Mononuclear cell (primary cell): ENCODE measurements around the gene BSND. TPM values are rescaled to one million over a fixed set of nuclear protein-coding genes. Genes with fewer than 3 reads are reported as not detected.

Experiments
- H3K27me3 ChIP-seq: 2 replicates; pipeline ENCODE4 v1.6.0; 2011; ENCODE audit warnings: low read length, control low read depth; ENCODE audit not compliant: insufficient read depth
- H3K4me1 ChIP-seq: 2 replicates; pipeline ENCODE4 v1.5.1; 2011; ENCODE audit warnings: mild to moderate bottlenecking, low read length, control low read depth; ENCODE audit not compliant: insufficient read depth
- H3K4me3 ChIP-seq: 2 replicates; pipeline ENCODE4 v1.5.1; 2011; ENCODE audit warnings: mild to moderate bottlenecking, low read length, moderate library complexity
- H3K9me3 ChIP-seq: 2 replicates; pipeline ENCODE4 v1.5.1; 2011; ENCODE audit warnings: low read depth, mild to moderate bottlenecking, control low read depth, low read length
- total RNA-seq: library from RNA; depleted of rRNA; stranded (reverse); fragments of >200 nt; gene quantifications from one replicate; pipeline ENCODE4 v1.2.3, GENCODE V29; 2012

Gene BSND
- total RNA-seq, 1 donor = not detected

- no peaks in the 10 kb centered on the region for H3K9me3 ChIP-seq
- H3K4me1 ChIP-seq = no peaks in the 10 kb centered on the region
- no peaks in the 10 kb centered on the region for H3K27me3 ChIP-seq
- H3K4me3 ChIP-seq = no peak overlapping the region
These were observed 51.5 kb downstream of the BSND start for GRCh38 chr1:55050283-55050682.

- no peaks in the 10 kb centered on the region for H3K9me3 ChIP-seq
- no peak overlapping the region for H3K4me3 ChIP-seq
- H3K27me3 ChIP-seq = no peaks in the 10 kb centered on the region
- H3K4me1 ChIP-seq = no peaks in the 10 kb centered on the region
These were observed 52.4 kb downstream of the BSND start for GRCh38 chr1:55051169-55051568.

- Histone ChIP-seq H3K27me3 (no peaks in the 10 kb centered on the region), H3K9me3 (no peaks in the 10 kb centered on the region), H3K4me3 (no peak overlapping the region), H3K4me1 (no peaks in the 10 kb centered on the region)
These were observed 52.9 kb downstream of the BSND start for GRCh38 chr1:55051621-55052020.

- H3K27me3 ChIP-seq = no peaks in the 10 kb centered on the region
- no peaks in the 10 kb centered on the region for H3K4me1 ChIP-seq
- no peaks in the 10 kb centered on the region for H3K9me3 ChIP-seq
- no peak overlapping the region for H3K4me3 ChIP-seq
These were observed 53.7 kb downstream of the BSND start for GRCh38 chr1:55052221-55053142.

GRCh38 chr1:55053265-55053954 lies 54.7 kb downstream of the BSND start:
- Histone ChIP-seq H3K4me3 (no peak overlapping the region), H3K27me3 (no peaks in the 10 kb centered on the region), H3K9me3 (no peaks in the 10 kb centered on the region), H3K4me1 (no peaks in the 10 kb centered on the region)

GRCh38 chr1:55054396-55054795 lies 55.7 kb downstream of the BSND start:
- no peaks in the 10 kb centered on the region for H3K9me3 ChIP-seq
- no peak overlapping the region for H3K4me3 ChIP-seq
- no peaks in the 10 kb centered on the region for H3K4me1 ChIP-seq
- H3K27me3 ChIP-seq = no peaks in the 10 kb centered on the region

- Histone ChIP-seq H3K27me3 (no peaks in the 10 kb centered on the region), H3K4me1 (no peaks in the 10 kb centered on the region), H3K4me3 (no peak overlapping the region), H3K9me3 (no peaks in the 10 kb centered on the region)
These were observed 56.5 kb downstream of the BSND start for GRCh38 chr1:55055084-55055882.

GRCh38 chr1:55055951-55056631 lies 57.4 kb downstream of the BSND start:
- H3K4me3 ChIP-seq = no peak overlapping the region
- no peaks in the 10 kb centered on the region for H3K4me1 ChIP-seq
- H3K27me3 ChIP-seq = no peaks in the 10 kb centered on the region
- no peaks in the 10 kb centered on the region for H3K9me3 ChIP-seq

- Histone ChIP-seq H3K4me3 (no peak overlapping the region), H3K9me3 (no peaks in the 10 kb centered on the region), H3K4me1 (no peaks in the 10 kb centered on the region), H3K27me3 (no peaks in the 10 kb centered on the region)
These were observed 57.9 kb downstream of the BSND start for GRCh38 chr1:55056632-55056992.

- H3K27me3 ChIP-seq = no peaks in the 10 kb centered on the region
- H3K4me3 ChIP-seq = no peak overlapping the region
- H3K9me3 ChIP-seq = no peaks in the 10 kb centered on the region
- H3K4me1 ChIP-seq = no peaks in the 10 kb centered on the region
These were observed 58.7 kb downstream of the BSND start for GRCh38 chr1:55057270-55057955.

- Histone ChIP-seq H3K9me3 (no peaks in the 10 kb centered on the region), H3K27me3 (no peaks in the 10 kb centered on the region), H3K4me1 (no peaks in the 10 kb centered on the region), H3K4me3 (no peak overlapping the region)
These were observed 59.2 kb downstream of the BSND start for GRCh38 chr1:55057956-55058298.

- Histone ChIP-seq H3K27me3 (no peaks in the 10 kb centered on the region), H3K4me1 (no peaks in the 10 kb centered on the region), H3K4me3 (no peak overlapping the region), H3K9me3 (no peaks in the 10 kb centered on the region)
These were observed 60.8 kb downstream of the BSND start for GRCh38 chr1:55059302-55060132.

GRCh38 chr1:55060133-55060999 lies 61.6 kb downstream of the BSND start:
- no peaks in the 10 kb centered on the region for H3K4me1 ChIP-seq
- no peaks in the 10 kb centered on the region for H3K27me3 ChIP-seq
- H3K4me3 ChIP-seq = no peak overlapping the region
- H3K9me3 ChIP-seq = no peaks in the 10 kb centered on the region
